Gastroesophageal sphincter (tissue), 4 donors: ENCODE results near the gene TNNT2. TPM values are rescaled to one million over a fixed set of nuclear protein-coding genes. Genes with fewer than 3 reads are reported as not detected.

ENCODE experiments used
- ATAC-seq: fragments of 150-250 bp; one replicate; pipeline ENCODE4 v1.9.1; 2016; ENCODE audit warnings: mild to moderate bottlenecking, moderate library complexity
- H3K27ac ChIP-seq, 4 donors: fragments of 200-600 bp; sonication (generic) in 3 of 4; 1 replicate in 3 of 4; 2 replicates in 1 of 4; pipeline ENCODE4 v1.5.1; 2016 to 2019
- H3K27me3 ChIP-seq: fragments of 200-600 bp; sonication (generic); one replicate; pipeline ENCODE4 v1.5.1; 2019
- H3K36me3 ChIP-seq, 2 donors: fragments of 200-600 bp; sonication (generic); one replicate each; pipeline ENCODE4 v1.5.1; 2019; ENCODE audit warnings: control low read depth in 1 of 2
- H3K4me1 ChIP-seq, 3 donors: fragments of 200-600 bp; sonication (generic); 1 replicate in 2 of 3; 2 replicates in 1 of 3; pipeline ENCODE4 v1.5.1; 2016 to 2019; ENCODE audit warnings: control low read depth in 2 of 3
- H3K4me3 ChIP-seq, 2 donors: fragments of 200-600 bp; sonication (generic); one replicate each; pipeline ENCODE4 v1.5.1; 2019; ENCODE audit warnings: mild to moderate bottlenecking in 1 of 2, moderate library complexity in 1 of 2
- H3K9me3 ChIP-seq, 3 donors: fragments of 200-600 bp; sonication (generic); one replicate each; pipeline ENCODE4 v1.5.1; 2017 to 2019; ENCODE audit warnings: control low read depth in 2 of 3
- EP300 ChIP-seq: sonication (generic); formaldehyde crosslinking; IDR thresholded peaks from one replicate; pipeline ENCODE4 v1.6.1; 2017; ENCODE audit warnings: antibody characterized with exemption, mild to moderate bottlenecking
- POLR2A ChIP-seq, 2 donors: fragments of 450-650 bp; IDR thresholded peaks; one replicate each; pipeline ENCODE4 v1.6.1; 2017; ENCODE audit warnings: antibody characterized with exemption in 2 of 2, mild to moderate bottlenecking in 2 of 2, moderate library complexity in 1 of 2
- POLR2AphosphoS5 ChIP-seq: sonication (generic); formaldehyde crosslinking; IDR thresholded peaks from one replicate; pipeline ENCODE4 v1.6.1; 2017; ENCODE audit warnings: antibody characterized with exemption
- WGBS, 2 donors: methylation state at CpG; one replicate each; pipeline ENCODE4 v1.1.5; 2018; ENCODE audit warnings: low coverage in 1 of 2; 5-methylcytosine and 5-hydroxymethylcytosine counted together
- total RNA-seq, 4 donors: library from RNA; depleted of rRNA; stranded (reverse); fragments of >200 nt; gene quantifications; one replicate each; pipeline ENCODE4 v1.1.0, GENCODE V29; 2016
- TF ChIP-seq, protein P1 (sequence below), 4 experiments: fragments of 200-600 bp in 2 of 4; fragments of 450-650 bp in 2 of 4; sonication (generic) in 1 of 4; IDR thresholded peaks; one replicate each; pipeline ENCODE4 v1.5.1; 2017 to 2019; ENCODE audit warnings: antibody characterized with exemption in 4 of 4, mild to moderate bottlenecking in 2 of 4, moderate library complexity in 2 of 4

TNNT2 gene
- total RNA-seq, 4 donors from 2014 or later = 0.47 to 0.94 (median 0.81) TPM; not detected in 1

DNA sequence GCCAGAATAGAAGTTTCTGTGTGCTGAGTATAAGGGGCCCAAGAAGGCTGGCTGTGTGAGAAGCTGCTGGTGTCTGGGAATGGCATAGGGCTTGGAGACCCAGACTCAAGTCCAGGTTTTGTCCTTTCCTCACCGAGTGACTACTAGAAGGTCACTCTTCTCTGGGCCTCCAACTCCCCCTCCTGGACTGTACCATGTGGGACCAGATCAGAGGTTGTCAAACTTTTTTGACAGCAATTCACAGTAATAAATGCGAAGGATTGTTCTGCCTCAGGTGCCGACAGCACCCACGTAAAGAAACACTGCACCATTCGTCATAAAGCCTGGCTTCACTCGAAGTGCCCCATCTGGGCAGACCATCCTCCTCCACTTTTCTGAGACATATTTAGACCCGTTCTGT lies 65.2 kb downstream of the TNNT2 start:
- Histone ChIP-seq H3K27ac (no peak overlapping the region), H3K27me3 (peaks cover 24% of the 10 kb centered on the region), H3K4me3 (no peak overlapping the region), H3K36me3 (no peaks in the 10 kb centered on the region), H3K4me1 (peaks cover 0 to 29% (median 0%) of the 10 kb centered on the region in 3 donors), H3K9me3 (no peaks in the 10 kb centered on the region)
- TF ChIP-seq, protein P1, sequence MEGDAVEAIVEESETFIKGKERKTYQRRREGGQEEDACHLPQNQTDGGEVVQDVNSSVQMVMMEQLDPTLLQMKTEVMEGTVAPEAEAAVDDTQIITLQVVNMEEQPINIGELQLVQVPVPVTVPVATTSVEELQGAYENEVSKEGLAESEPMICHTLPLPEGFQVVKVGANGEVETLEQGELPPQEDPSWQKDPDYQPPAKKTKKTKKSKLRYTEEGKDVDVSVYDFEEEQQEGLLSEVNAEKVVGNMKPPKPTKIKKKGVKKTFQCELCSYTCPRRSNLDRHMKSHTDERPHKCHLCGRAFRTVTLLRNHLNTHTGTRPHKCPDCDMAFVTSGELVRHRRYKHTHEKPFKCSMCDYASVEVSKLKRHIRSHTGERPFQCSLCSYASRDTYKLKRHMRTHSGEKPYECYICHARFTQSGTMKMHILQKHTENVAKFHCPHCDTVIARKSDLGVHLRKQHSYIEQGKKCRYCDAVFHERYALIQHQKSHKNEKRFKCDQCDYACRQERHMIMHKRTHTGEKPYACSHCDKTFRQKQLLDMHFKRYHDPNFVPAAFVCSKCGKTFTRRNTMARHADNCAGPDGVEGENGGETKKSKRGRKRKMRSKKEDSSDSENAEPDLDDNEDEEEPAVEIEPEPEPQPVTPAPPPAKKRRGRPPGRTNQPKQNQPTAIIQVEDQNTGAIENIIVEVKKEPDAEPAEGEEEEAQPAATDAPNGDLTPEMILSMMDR (IDR thresholded peaks at IDR 0.05) = no peak
- TF ChIP-seq EP300 (no peak), POLR2AphosphoS5 (no peak), POLR2A (IDR thresholded peaks at IDR 0.05) (no peak)
- WGBS, 2 donors = 93% methylated on average over 7 of the region's 7 CpGs; no CpG with 5 or more reads in 1 of the 2 donors
- ATAC-seq = no peak

DNA sequence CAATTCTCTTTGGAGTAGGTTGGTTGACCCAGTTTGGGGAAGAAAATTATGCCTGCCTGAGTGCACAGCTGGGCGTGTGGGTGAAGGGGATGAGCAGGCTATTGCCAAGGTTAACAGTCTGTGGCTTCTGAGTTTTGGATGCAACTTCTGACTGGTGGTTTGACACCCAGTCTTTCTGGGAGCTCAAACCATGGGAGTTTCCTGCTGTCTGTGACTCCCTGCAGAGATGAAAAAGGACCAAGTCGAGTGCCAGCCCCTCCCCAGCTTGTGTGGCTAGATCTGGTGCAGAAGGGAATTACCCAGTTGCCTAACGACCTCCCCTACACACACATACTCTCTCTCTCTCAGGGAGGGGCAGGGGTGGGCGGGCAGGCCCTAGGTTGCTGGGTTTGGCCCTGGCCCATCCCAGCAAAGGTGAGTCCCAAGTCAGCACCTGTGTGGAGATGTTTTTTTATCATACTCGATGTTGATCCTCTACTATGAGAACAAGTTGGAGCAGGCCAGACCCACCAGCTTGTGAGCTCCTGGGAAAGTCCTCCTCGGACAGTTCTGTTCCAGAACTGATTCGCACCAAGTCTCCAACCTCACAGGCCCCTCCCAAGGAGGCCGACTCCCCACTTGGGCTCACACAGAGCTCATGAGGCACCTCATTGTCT lies 66.0 kb downstream of the TNNT2 start:
- Histone ChIP-seq H3K9me3 (no peaks in the 10 kb centered on the region), H3K27me3 (peaks cover 24% of the 10 kb centered on the region), H3K36me3 (no peaks in the 10 kb centered on the region), H3K4me1 (peaks cover 0 to 29% (median 0%) of the 10 kb centered on the region in 3 donors), H3K27ac (no peak overlapping the region), H3K4me3 (no peak overlapping the region)
- 77 to 80% methylated on average over 2 to 4 of the region's 8 CpGs for WGBS, 2 donors
- ATAC-seq = no peak
- TF ChIP-seq EP300 = no peak

DNA sequence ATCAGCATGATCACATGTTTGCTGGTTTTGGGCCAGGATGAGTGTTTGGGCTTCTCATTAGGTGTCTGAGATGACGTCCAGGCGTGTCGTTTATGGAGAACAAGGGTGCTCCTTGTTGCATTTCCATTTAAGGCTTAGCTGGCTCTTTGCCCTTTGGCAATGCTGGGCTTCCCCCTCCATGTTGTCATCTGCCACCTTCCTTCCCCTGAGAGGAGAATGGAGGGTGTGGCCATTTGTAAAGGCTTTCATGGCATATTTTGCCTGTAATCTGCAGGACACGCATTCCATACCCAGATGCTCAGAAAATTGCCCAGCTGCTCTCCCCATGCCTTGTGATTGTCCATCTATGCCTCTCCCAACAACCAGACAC lies 66.5 kb downstream of the TNNT2 start:
- H3K27ac ChIP-seq = no peak overlapping the region
- no peaks in the 10 kb centered on the region for H3K9me3 ChIP-seq
- H3K36me3 ChIP-seq = no peaks in the 10 kb centered on the region
- 0 to 71% methylated on average over 1 to 2 of the region's 4 CpGs for WGBS, 2 donors
- H3K4me1 ChIP-seq = peaks cover 0 to 29% (median 0%) of the 10 kb centered on the region in 3 donors
- no peak for ATAC-seq
- no peak for TF ChIP-seq POLR2AphosphoS5
- TF ChIP-seq POLR2A (IDR thresholded peaks at IDR 0.05) = no peak
- TF ChIP-seq, protein P1 (IDR thresholded peaks at IDR 0.05) = no peak
- TF ChIP-seq EP300 = no peak
- peaks cover 24% of the 10 kb centered on the region for H3K27me3 ChIP-seq
- no peak overlapping the region for H3K4me3 ChIP-seq

DNA sequence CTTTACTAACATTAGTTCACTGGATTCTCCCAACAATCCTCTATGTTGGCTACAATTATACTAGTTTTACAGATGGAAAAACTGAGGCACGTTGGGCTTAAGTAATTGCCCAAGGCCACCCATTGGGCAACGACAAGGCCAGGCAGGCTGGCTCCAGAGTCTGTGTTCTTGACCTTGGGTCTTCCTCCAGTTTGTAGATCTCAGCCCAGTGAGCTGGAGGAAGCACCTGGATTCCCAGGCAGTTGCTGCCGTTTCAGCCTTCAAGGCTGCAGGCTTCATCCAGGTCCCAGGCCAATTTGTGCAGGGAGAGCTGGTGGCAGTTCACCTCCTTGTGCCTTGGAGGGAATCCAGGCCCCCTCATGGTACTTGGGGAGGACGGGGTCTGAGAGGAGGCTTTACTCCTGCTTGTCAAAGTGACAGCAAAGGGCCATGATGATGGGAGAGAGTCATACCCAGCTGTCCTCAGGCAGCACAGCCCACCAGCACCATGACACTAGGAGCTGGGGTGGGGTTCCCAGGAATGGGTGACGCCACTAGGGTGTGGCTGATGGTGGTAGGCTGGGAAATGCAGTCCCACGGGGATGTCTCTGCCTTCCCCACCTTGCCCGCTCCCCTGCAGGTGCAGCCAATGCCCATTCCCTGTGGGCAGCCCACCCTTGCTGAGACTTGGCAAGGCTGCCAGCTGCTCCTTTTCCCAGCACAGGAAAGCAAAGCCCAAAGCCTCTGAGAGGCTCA lies 67.1 kb downstream of the TNNT2 start:
- H3K9me3 ChIP-seq = no peaks in the 10 kb centered on the region
- ATAC-seq = no peak
- no peak overlapping the region for H3K4me3 ChIP-seq
- peaks cover 0 to 29% (median 0%) of the 10 kb centered on the region in 3 donors for H3K4me1 ChIP-seq
- H3K27me3 ChIP-seq = peaks cover 28% of the 10 kb centered on the region
- TF ChIP-seq, protein P1 (IDR thresholded peaks at IDR 0.05) = no peak
- TF ChIP-seq POLR2A (IDR thresholded peaks at IDR 0.05) (no peak), POLR2AphosphoS5 (no peak), EP300 (no peak)
- H3K27ac ChIP-seq = peak overlapping the region in 2 of 4 donors; percentile 28 to 44
- no CpG with 5 or more reads among the region's 7 CpGs for WGBS, 2 donors
- no peaks in the 10 kb centered on the region for H3K36me3 ChIP-seq

DNA sequence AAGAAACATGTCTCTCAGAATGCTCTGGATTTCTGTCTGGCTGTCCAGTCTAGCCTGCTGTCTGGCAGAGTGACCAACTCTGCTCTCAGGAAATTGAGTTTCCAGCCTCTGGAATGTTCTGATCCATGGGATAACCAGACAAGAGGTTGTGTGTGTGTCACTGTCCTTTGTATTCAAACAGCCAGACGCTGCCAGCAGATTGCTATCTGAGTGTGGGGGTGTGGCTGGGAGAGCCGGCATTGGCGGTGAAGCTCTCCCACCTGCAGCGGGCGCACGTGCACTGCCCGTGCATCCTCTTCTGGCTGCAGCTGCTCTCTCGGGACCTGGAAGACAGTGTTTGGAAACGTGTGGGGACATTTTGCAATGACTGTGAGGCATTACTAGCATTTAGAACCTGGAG lies 68.1 kb downstream of the TNNT2 start:
- no peak overlapping the region for H3K4me3 ChIP-seq
- H3K9me3 ChIP-seq = no peaks in the 10 kb centered on the region
- H3K27ac ChIP-seq = peak overlapping the region in 3 of 4 donors; percentile 35 to 60 (median 53)
- H3K36me3 ChIP-seq = no peaks in the 10 kb centered on the region
- H3K27me3 ChIP-seq = peaks cover 32% of the 10 kb centered on the region
- H3K4me1 ChIP-seq = peaks cover 0 to 29% (median 0%) of the 10 kb centered on the region in 3 donors
- ATAC-seq = peak; percentile 63
- no peak for TF ChIP-seq POLR2A (IDR thresholded peaks at IDR 0.05)
- TF ChIP-seq EP300 = no peak
- TF ChIP-seq, protein P1 (IDR thresholded peaks at IDR 0.05) = peak in 1 of 4 experiments; percentile 23
- peak; percentile 24 for TF ChIP-seq POLR2AphosphoS5
- no CpG with 5 or more reads among the region's 9 CpGs for WGBS, 2 donors

Other genes starting within 250 kb of the TNNT2 start
- 10 to 100 TPM; 51.7 to 61.5 (median 56.7) TPM for gene TMEM9, start 223.2 kb downstream of the TNNT2 start, total RNA-seq
- not detected for gene IGFN1, start 186.9 kb downstream of the TNNT2 start, total RNA-seq
- 10 to 100 TPM in 1 of 4 donors, 1 to 10 TPM in 2, under 1 TPM in 1; 0.27 to 12.8 (median 4.0) TPM for gene PKP1, start 94.2 kb downstream of the TNNT2 start, total RNA-seq
- gene LAD1, start 21.6 kb upstream of the TNNT2 start, total RNA-seq = 10 to 100 TPM in 1 of 4 donors, 1 to 10 TPM in 3; 1.2 to 24.1 (median 1.9) TPM
- gene TNNI1, start 44.0 kb upstream of the TNNT2 start, total RNA-seq = not detected
- 100 to 1,000 TPM in 1 of 4 donors, 10 to 100 TPM in 3; 69.2 to 153 (median 84.7) TPM for gene PHLDA3, start 91.5 kb upstream of the TNNT2 start, total RNA-seq
- gene CSRP1, start 129.4 kb upstream of the TNNT2 start, total RNA-seq = 1,000 to 10,000 TPM; 4,484 to 9,179 (median 5,319) TPM
- 10 to 100 TPM; 11.4 to 35.8 (median 18.0) TPM for gene NAV1, start 161.4 kb upstream of the TNNT2 start, total RNA-seq